ENCODE measurements around the gene RNLS.

Gene RNLS

DNA sequence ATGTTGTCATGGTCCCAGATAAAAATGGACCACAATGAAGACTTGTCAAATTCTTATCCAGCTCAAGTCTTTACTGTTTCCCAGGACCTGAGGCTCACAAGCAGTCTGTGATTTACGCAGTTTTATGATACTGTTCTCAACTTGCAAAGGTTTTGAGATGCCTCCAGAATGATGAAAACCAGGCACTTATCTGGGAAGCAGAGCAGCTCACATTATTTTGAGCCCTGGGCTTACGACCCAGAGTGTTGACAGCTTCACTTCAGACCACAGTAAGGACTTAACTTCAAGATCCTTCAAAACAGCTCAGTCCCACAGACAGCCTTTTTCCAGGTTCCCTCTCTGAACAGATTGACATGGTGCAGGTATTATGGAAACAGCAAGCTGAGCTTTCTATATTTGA lies 236.1 kb downstream of the RNLS start:
- H3K4me3 ChIP-seq (ENCODE audit: low read depth, low read length): no peak overlapping the region
- TF ChIP-seq, protein P1, sequence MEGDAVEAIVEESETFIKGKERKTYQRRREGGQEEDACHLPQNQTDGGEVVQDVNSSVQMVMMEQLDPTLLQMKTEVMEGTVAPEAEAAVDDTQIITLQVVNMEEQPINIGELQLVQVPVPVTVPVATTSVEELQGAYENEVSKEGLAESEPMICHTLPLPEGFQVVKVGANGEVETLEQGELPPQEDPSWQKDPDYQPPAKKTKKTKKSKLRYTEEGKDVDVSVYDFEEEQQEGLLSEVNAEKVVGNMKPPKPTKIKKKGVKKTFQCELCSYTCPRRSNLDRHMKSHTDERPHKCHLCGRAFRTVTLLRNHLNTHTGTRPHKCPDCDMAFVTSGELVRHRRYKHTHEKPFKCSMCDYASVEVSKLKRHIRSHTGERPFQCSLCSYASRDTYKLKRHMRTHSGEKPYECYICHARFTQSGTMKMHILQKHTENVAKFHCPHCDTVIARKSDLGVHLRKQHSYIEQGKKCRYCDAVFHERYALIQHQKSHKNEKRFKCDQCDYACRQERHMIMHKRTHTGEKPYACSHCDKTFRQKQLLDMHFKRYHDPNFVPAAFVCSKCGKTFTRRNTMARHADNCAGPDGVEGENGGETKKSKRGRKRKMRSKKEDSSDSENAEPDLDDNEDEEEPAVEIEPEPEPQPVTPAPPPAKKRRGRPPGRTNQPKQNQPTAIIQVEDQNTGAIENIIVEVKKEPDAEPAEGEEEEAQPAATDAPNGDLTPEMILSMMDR (IDR thresholded peaks at IDR 0.05; ENCODE audit: low read depth, low read length): no peak
- TF ChIP-seq POLR2A (IDR thresholded peaks at IDR 0.05; ENCODE audit: extremely low read depth, insufficient read length) (no peak), MYC (IDR thresholded peaks at IDR 0.05; ENCODE audit: low read depth, low read length) (no peak)
- TF ChIP-seq, protein P2, sequence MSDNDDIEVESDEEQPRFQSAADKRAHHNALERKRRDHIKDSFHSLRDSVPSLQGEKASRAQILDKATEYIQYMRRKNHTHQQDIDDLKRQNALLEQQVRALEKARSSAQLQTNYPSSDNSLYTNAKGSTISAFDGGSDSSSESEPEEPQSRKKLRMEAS (IDR thresholded peaks at IDR 0.05; ENCODE audit: low read depth, low read length): no peak
- no peak for DNase-seq (ENCODE audit: low read depth)

DNA sequence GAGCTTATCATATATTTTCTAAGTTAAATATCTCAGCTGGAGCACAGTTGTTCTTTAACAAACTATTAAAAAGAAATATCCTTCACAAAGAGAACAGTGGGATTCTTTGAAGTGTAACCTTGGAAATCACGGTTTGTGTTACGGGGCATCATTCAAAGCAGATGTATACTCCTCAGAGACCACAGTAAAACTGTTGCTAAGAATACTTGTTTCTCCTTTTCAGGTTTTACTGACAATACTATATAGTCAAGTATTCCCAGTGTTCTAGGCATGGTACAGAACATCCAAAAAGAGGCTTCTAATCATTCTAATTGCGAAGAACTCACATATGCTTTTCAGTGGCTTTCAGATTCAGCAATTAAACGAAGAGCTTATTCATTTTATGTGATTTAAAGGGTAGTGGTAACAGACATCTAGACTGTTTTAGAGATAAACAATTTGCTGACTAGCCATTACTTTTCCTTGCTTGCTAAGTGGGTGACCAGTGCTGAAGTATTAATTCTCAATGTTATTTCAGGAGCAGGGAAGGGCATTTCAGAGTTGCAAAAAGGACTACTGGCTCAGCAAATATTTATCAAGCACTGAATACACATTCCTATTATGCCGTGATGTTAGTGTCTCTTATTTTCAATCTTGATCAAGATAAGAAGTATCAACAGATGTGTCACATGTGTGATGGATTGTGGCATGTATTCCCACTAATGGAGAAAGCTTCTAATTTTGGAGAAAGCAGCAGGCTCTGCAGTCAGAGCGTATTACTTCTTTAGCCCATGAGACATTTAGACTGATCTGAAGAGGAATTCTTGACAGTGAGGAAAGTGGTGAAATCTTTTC lies 236.8 kb downstream of the RNLS start:
- TF ChIP-seq, protein P1 (IDR thresholded peaks at IDR 0.05; ENCODE audit: low read depth, low read length): no peak
- TF ChIP-seq MYC (IDR thresholded peaks at IDR 0.05; ENCODE audit: low read depth, low read length): no peak
- TF ChIP-seq, protein P2 (IDR thresholded peaks at IDR 0.05; ENCODE audit: low read depth, low read length): no peak
- no peak for TF ChIP-seq POLR2A (IDR thresholded peaks at IDR 0.05; ENCODE audit: extremely low read depth, insufficient read length)
- no peak overlapping the region for H3K4me3 ChIP-seq (ENCODE audit: low read depth, low read length)

DNA sequence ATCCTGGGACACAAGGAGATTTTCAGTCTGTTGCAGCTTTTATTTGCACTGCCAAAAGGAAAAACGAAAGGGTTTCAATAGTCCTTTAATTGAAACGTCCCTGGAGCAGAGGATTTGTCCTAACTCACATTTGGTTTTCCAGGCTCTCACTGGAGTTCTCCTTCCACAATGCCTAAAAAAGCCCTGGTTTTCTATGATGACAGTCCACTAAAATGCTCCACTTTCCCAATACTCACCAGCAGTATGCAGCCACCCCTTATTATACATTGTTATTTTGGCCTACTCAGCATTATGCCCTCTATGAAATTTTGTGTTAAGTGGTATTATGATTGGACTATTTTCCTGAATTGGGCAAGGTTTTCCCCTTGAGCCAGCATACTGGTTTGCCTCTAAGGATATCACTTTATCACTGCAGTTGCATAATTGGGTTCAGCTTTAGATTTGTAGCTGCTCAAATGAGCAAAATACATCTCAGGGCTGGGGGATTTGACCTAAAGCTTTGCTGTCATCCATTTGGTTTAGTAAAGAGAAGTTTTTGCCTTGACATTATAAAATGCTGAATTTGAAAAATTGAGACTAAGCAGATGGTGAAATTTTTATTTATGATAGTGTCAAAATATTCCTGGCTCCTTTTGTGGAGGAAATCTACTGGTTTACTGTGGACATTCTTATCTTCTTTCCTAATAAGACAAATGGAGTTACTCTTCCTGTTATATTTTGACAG lies 239.2 kb downstream of the RNLS start:
- no peak for DNase-seq (ENCODE audit: low read depth)
- TF ChIP-seq MYC (IDR thresholded peaks at IDR 0.05; ENCODE audit: low read depth, low read length) (no peak), POLR2A (IDR thresholded peaks at IDR 0.05; ENCODE audit: extremely low read depth, insufficient read length) (no peak)
- TF ChIP-seq, protein P1 (IDR thresholded peaks at IDR 0.05; ENCODE audit: low read depth, low read length): no peak
- TF ChIP-seq, protein P2 (IDR thresholded peaks at IDR 0.05; ENCODE audit: low read depth, low read length): no peak
- H3K4me3 ChIP-seq (ENCODE audit: low read depth, low read length): no peak overlapping the region

More for the DNA sequence above, 236.8 kb downstream of the RNLS start:
- DNase-seq (ENCODE audit: low read depth): no peak

DNA sequence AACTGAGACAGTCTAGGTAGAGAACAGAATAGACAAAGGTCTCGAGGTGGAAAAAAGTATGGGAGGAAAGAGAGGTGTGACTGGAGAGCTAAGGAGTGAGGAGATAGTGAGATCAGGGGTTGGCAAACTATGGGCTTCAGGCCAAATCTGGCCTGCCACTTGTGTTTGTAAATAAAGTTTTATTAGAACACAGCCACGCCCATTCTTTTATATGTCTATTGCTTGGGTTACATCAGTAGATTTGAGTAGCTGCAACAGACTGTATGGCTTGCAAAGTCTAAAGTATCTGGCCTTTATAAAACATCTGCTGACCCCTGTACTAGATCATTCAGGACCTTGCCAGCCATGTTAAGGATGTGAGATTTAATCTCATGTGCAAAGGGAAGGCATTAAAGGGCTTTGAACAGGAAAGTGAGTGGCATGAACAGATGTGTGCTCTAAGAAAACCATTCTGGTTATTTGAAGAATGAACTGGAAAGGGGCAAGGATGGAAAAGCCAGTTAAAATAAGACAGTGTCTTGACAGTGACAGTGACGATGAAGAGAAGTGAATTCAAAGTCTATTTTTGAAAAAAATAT lies 240.3 kb downstream of the RNLS start:
- DNase-seq (ENCODE audit: low read depth): no peak
- H3K4me3 ChIP-seq (ENCODE audit: low read depth, low read length): no peak overlapping the region
- TF ChIP-seq, protein P1 (IDR thresholded peaks at IDR 0.05; ENCODE audit: low read depth, low read length): no peak
- no peak for TF ChIP-seq POLR2A (IDR thresholded peaks at IDR 0.05; ENCODE audit: extremely low read depth, insufficient read length)
- TF ChIP-seq, protein P2 (IDR thresholded peaks at IDR 0.05; ENCODE audit: low read depth, low read length): no peak
- TF ChIP-seq MYC (IDR thresholded peaks at IDR 0.05; ENCODE audit: low read depth, low read length): no peak

DNA sequence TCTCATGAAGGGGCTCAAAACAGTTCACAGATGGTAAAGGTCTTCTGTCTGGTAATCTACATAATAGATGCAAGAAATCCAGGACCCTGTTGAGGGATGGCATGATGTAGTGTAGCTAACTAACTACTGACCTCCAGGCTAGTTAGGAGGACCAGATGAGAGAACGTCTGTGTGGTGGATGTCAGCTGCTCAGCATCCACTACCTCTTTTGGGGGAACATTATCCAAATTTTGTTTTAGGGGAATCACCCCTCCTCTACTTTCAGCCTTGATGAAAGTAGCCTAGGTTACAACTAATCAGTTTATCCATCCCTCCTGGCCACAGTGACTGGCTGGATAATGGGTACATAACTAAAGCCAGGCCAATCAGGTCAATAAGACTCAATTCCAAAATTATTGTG lies 246.0 kb downstream of the RNLS start:
- no peak overlapping the region for H3K4me3 ChIP-seq (ENCODE audit: low read depth, low read length)
- TF ChIP-seq, protein P2 (IDR thresholded peaks at IDR 0.05; ENCODE audit: low read depth, low read length): no peak
- TF ChIP-seq POLR2A (IDR thresholded peaks at IDR 0.05; ENCODE audit: extremely low read depth, insufficient read length) (no peak), MYC (IDR thresholded peaks at IDR 0.05; ENCODE audit: low read depth, low read length) (no peak)
- TF ChIP-seq, protein P1 (IDR thresholded peaks at IDR 0.05; ENCODE audit: low read depth, low read length): no peak
- DNase-seq (ENCODE audit: low read depth): no peak
